Endothelial cell of umbilical vein (primary cell): ENCODE results near the gene RAB17. TPM values are rescaled to one million over a fixed set of nuclear protein-coding genes. Genes with fewer than 3 reads are reported as not detected.

Experiments
- BruUV-seq: library from RNA; stranded (reverse); fragments of 400-500 nt; replicated peaks from 2 replicates; lab custom pipeline; 2021; lab: Mats Ljungman, UMichigan
- CTCF ChIA-PET: fragments of 300-600, 350-600 bp; sonication (Branson Sonifier 250); formaldehyde crosslinking; loops from one replicate; lab custom pipeline; 2021; ENCODE audit warnings: antibody characterized with exemption, inconsistent platforms; lab: Charles Lee
- POLR2A ChIA-PET: fragments of 300-600, 350-600 bp; sonication (Branson Sonifier 250); formaldehyde crosslinking; loops from one replicate; lab custom pipeline; 2021; ENCODE audit warnings: antibody characterized with exemption, inconsistent platforms; lab: Charles Lee
- DNase-seq: peaks from one replicate; pipeline ENCODE4 v3.0.0-alpha.2; 2011; ENCODE audit warnings: low read depth, low spot score
- FAIRE-seq: peaks from 2 replicates; lab custom pipeline; 2011; peaks lifted over from hg19 to GRCh38; lab: Jason Lieb, UNC
- H2AFZ ChIP-seq: 2 replicates; pipeline ENCODE4 v1.6.0; 2012; ENCODE audit warnings: low read depth, low read length, control low read depth, inconsistent platforms
- H3K27ac ChIP-seq: 2 replicates; pipeline ENCODE4 v1.5.1; 2011; ENCODE audit warnings: low read depth, mild to moderate bottlenecking, control low read depth, low read length, moderate library complexity; ENCODE audit not compliant: insufficient read depth
- H3K27me3 ChIP-seq, 2 experiments: 2 replicates each; pipeline versions ENCODE4 v1.6.0 to v1.6.1; 2011; ENCODE audit warnings: low read length in 2 of 2, mixed read lengths in 1 of 2; ENCODE audit not compliant: control insufficient read depth in 2 of 2, insufficient read depth in 2 of 2
- H3K36me3 ChIP-seq, 2 experiments: 2 replicates in 1 of 2; 3 replicates in 1 of 2; pipeline ENCODE4 v1.5.1; 2011; ENCODE audit warnings: low read length in 2 of 2, mild to moderate bottlenecking in 1 of 2, moderate library complexity in 1 of 2; ENCODE audit not compliant: control insufficient read depth in 2 of 2, insufficient read depth in 2 of 2; ENCODE audit errors: extremely low read depth in 1 of 2
- H3K4me1 ChIP-seq: 3 replicates; pipeline ENCODE4 v1.5.1; 2011; ENCODE audit warnings: mild to moderate bottlenecking, low read length; ENCODE audit not compliant: control insufficient read depth, insufficient read depth; ENCODE audit errors: extremely low read depth
- H3K4me2 ChIP-seq: 2 replicates; pipeline ENCODE4 v1.6.1; 2011; ENCODE audit warnings: low read length, control low read depth, mixed read lengths; ENCODE audit not compliant: insufficient read depth
- H3K4me3 ChIP-seq, 3 experiments: fragments of 200-600 bp in 1 of 3; sonication (generic), shearing (Covaris generic) in 1 of 3; replicated peaks in 1 of 3; 2 replicates each; pipeline ENCODE4 v1.5.1; 2011 to 2016; ENCODE audit warnings: control low read depth in 3 of 3, low read length in 3 of 3, mild to moderate bottlenecking in 2 of 3, inconsistent platforms in 1 of 3, low read depth in 1 of 3, moderate library complexity in 1 of 3; ENCODE audit not compliant: insufficient read depth in 1 of 3
- H3K79me2 ChIP-seq: 2 replicates; pipeline ENCODE4 v1.6.0; 2012; ENCODE audit warnings: low read length, inconsistent platforms; ENCODE audit not compliant: control insufficient read depth, insufficient read depth
- H3K9ac ChIP-seq: replicated peaks from 2 replicates; pipeline ENCODE3; 2011; ENCODE audit warnings: low read length, control low read depth; ENCODE audit not compliant: insufficient read depth; ENCODE audit errors: extremely low read depth
- H3K9me1 ChIP-seq: replicated peaks from 3 replicates; pipeline ENCODE4 v1.6.0; 2011; ENCODE audit warnings: mild to moderate bottlenecking, low read length; ENCODE audit not compliant: control insufficient read depth, insufficient read depth; ENCODE audit errors: extremely low read depth
- H3K9me3 ChIP-seq: replicated peaks from 2 replicates; pipeline ENCODE4 v1.5.1; 2012; ENCODE audit warnings: low read length, inconsistent platforms; ENCODE audit not compliant: control insufficient read depth, insufficient read depth
- H4K20me1 ChIP-seq: replicated peaks from 2 replicates; pipeline ENCODE3; 2011; ENCODE audit warnings: mild to moderate bottlenecking, low read length; ENCODE audit not compliant: control insufficient read depth, insufficient read depth; ENCODE audit errors: extremely low read depth
- CTCF ChIP-seq, 2 donors: IDR thresholded peaks; 1 replicate in 1 of 2; 2 replicates in 1 of 2; pipeline ENCODE4 v1.5.1; 2011; ENCODE audit warnings: low read length in 2 of 2, mild to moderate bottlenecking in 2 of 2, moderate library complexity in 2 of 2, control low read depth in 1 of 2, inconsistent platforms in 1 of 2, low read depth in 1 of 2; ENCODE audit not compliant: insufficient read depth in 1 of 2; ENCODE audit errors: extremely low read depth in 1 of 2
- FOS ChIP-seq: IDR thresholded peaks from 2 replicates; pipeline ENCODE4 v1.6.1; 2011; ENCODE audit warnings: mild to moderate bottlenecking, low read length, moderate library complexity, borderline replicate concordance; ENCODE audit not compliant: insufficient read depth
- GATA2 ChIP-seq: IDR thresholded peaks from 2 replicates; pipeline ENCODE4 v1.7.0; 2011; ENCODE audit warnings: low read depth, mild to moderate bottlenecking, moderate library complexity, mixed read lengths, low read length; ENCODE audit not compliant: insufficient read length, insufficient read depth
- MAX ChIP-seq: IDR thresholded peaks from 2 replicates; pipeline ENCODE4 v1.6.1; 2011; ENCODE audit not compliant: insufficient read depth, insufficient read length
- dilution Hi-C: fragments of 300-500 bp; cut with MboI; formaldehyde crosslinking; loops from one replicate; pipeline ENCODE4 v1.15.0; 2019; ENCODE audit warnings: low sequenced_read_pairs; ENCODE audit not compliant: extremely low pct_ligation_motif_present
- intact Hi-C: fragments of 100-400 bp; cut with micrococcal nuclease; formaldehyde crosslinking; loops from one replicate; pipeline ENCODE4 v1.10.0; 2022
- polyA plus RNA-seq, 4 experiments: library from polyadenylated mRNA; depleted of rRNA in 3 of 4; stranded (reverse) in 3 of 4; unstranded in 1 of 4; fragments of >200 nt; gene quantifications; 2 replicates each; pipeline versions ENCODE4 v1.2.1 to v1.2.3, GENCODE V29; 2011 to 2012; ENCODE audit warnings: missing spikeins in 1 of 4
- total RNA-seq: library from RNA; stranded (reverse); gene quantifications from 2 replicates; pipeline ENCODE4 v1.2.3, GENCODE V29; 2021

Gene RAB17
- total and polyA plus RNA-seq, 2 donors (not counting 3 experiments of a cell fraction or from before 2014, with no cell fraction given) = 0.41 to 0.77 TPM

- TF ChIP-seq CTCF (IDR thresholded peaks at IDR 0.05; ENCODE audit: extremely low read depth in 1 of 2, insufficient read depth in 1 of 2, low read depth in 1 of 2, low read length in 2 of 2) = no peak
- no peak for TF ChIP-seq MAX
- intact Hi-C loops (no loop called here), dilution Hi-C loops (no loop called here)
- DNase-seq = no peak
- CTCF ChIA-PET = interaction anchor here (1.4 to 1.7 kb wide), 2 partner anchors 34 to 72 kb away, joined by 3 to 6 read pairs; no protein-coding TSS in a partner anchor
- Histone ChIP-seq H3K36me3 (no peaks in the 10 kb centered on the region), H3K9ac (no peak overlapping the region), H4K20me1 (no peaks in the 10 kb centered on the region), H3K27me3 (no peaks in the 10 kb centered on the region), H3K9me1 (no peaks in the 10 kb centered on the region), H3K4me2 (no peak overlapping the region), H3K4me3 (no peak overlapping the region), H3K9me3 (no peaks in the 10 kb centered on the region), H3K27ac (no peak overlapping the region), H3K79me2 (no peaks in the 10 kb centered on the region), H2AFZ (no peak overlapping the region), H3K4me1 (no peaks in the 10 kb centered on the region)
- BruUV-seq = no TSS peak
- no peak for FAIRE-seq
- POLR2A ChIA-PET = no interaction called here
Observed at GRCh38 chr2:237546876-237547395, 43.6 kb downstream of the RAB17 start.

GRCh38 chr2:237546040-237546875 lies 44.3 kb downstream of the RAB17 start:
- no peaks in the 10 kb centered on the region for H3K79me2 ChIP-seq
- dilution Hi-C loops = no loop called here
- H3K4me3 ChIP-seq = no peak overlapping the region
- H2AFZ ChIP-seq = no peak overlapping the region
- no peaks in the 10 kb centered on the region for H3K4me1 ChIP-seq
- H3K9me3 ChIP-seq = no peaks in the 10 kb centered on the region
- no peak overlapping the region for H3K9ac ChIP-seq
- DNase-seq (no peak), FAIRE-seq (no peak)
- intact Hi-C loops = no loop called here
- H3K9me1 ChIP-seq = no peaks in the 10 kb centered on the region
- no peaks in the 10 kb centered on the region for H4K20me1 ChIP-seq
- no peaks in the 10 kb centered on the region for H3K36me3 ChIP-seq
- TF ChIP-seq GATA2 (no peak), FOS (no peak), CTCF (IDR thresholded peaks at IDR 0.05; ENCODE audit: extremely low read depth in 1 of 2, insufficient read depth in 1 of 2, low read depth in 1 of 2, low read length in 2 of 2) (no peak)
- no peak overlapping the region for H3K4me2 ChIP-seq
- BruUV-seq = no TSS peak
- no peak overlapping the region for H3K27ac ChIP-seq
- H3K27me3 ChIP-seq = no peaks in the 10 kb centered on the region
- ChIA-PET CTCF (interaction anchor here (1.4 to 1.7 kb wide), 3 partner anchors 26 to 71 kb away, joined by 3 to 6 read pairs (median 5); no protein-coding TSS in a partner anchor), POLR2A (no interaction called here)
